Gastroesophageal sphincter (tissue), 3 donors: Measurements from ENCODE around the gene SEMA4G.

Experiments used
- CTCF ChIP-seq, 4 experiments: fragments of 200-600 bp in 2 of 4; fragments of 450-650 bp in 2 of 4; sonication (generic) in 1 of 4; IDR thresholded peaks; one replicate each; pipeline ENCODE4 v1.5.1; 2017 to 2019; ENCODE audit warnings: antibody characterized with exemption in 4 of 4, mild to moderate bottlenecking in 2 of 4, moderate library complexity in 2 of 4
- EP300 ChIP-seq: sonication (generic); formaldehyde crosslinking; IDR thresholded peaks from one replicate; pipeline ENCODE4 v1.6.1; 2017; ENCODE audit warnings: antibody characterized with exemption, mild to moderate bottlenecking
- POLR2A ChIP-seq, 2 donors: fragments of 450-650 bp; IDR thresholded peaks; one replicate each; pipeline ENCODE4 v1.6.1; 2017; ENCODE audit warnings: antibody characterized with exemption in 2 of 2, mild to moderate bottlenecking in 2 of 2, moderate library complexity in 1 of 2
- POLR2AphosphoS5 ChIP-seq: sonication (generic); formaldehyde crosslinking; IDR thresholded peaks from one replicate; pipeline ENCODE4 v1.6.1; 2017; ENCODE audit warnings: antibody characterized with exemption

GRCh38 chr10:100927266-100927665 is 42.0 kb upstream of the SEMA4G start:
- TF ChIP-seq CTCF (IDR thresholded peaks at IDR 0.05) (no peak), POLR2A (IDR thresholded peaks at IDR 0.05) (no peak), EP300 (no peak), POLR2AphosphoS5 (no peak)
